Right kidney (tissue), 1 donor: ENCODE data around the gene PRDX3.

Experiments used
- DNase-seq: peaks from one replicate; pipeline ENCODE4 v3.0.0-alpha.2; 2016

The PRDX3 gene

GRCh38 chr10:119131512-119132240 lies 46.9 kb downstream of the PRDX3 start:
- no peak for DNase-seq

- no peak for DNase-seq
Measured at GRCh38 chr10:119129721-119130120, 48.9 kb downstream of the PRDX3 start.

- DNase-seq = no peak
Measured at GRCh38 chr10:119125942-119126341, 52.7 kb downstream of the PRDX3 start.

- no peak for DNase-seq
Measured at GRCh38 chr10:119120875-119121274, 57.7 kb downstream of the PRDX3 start.

GRCh38 chr10:119120413-119120867 lies 58.2 kb downstream of the PRDX3 start:
- no peak for DNase-seq

- no peak for DNase-seq
Measured at GRCh38 chr10:119119400-119119799, 59.2 kb downstream of the PRDX3 start.

GRCh38 chr10:119118231-119118630 lies 60.4 kb downstream of the PRDX3 start:
- DNase-seq = no peak
